ENCODE measurements around the gene NATD1.

The NATD1 gene

DNA sequence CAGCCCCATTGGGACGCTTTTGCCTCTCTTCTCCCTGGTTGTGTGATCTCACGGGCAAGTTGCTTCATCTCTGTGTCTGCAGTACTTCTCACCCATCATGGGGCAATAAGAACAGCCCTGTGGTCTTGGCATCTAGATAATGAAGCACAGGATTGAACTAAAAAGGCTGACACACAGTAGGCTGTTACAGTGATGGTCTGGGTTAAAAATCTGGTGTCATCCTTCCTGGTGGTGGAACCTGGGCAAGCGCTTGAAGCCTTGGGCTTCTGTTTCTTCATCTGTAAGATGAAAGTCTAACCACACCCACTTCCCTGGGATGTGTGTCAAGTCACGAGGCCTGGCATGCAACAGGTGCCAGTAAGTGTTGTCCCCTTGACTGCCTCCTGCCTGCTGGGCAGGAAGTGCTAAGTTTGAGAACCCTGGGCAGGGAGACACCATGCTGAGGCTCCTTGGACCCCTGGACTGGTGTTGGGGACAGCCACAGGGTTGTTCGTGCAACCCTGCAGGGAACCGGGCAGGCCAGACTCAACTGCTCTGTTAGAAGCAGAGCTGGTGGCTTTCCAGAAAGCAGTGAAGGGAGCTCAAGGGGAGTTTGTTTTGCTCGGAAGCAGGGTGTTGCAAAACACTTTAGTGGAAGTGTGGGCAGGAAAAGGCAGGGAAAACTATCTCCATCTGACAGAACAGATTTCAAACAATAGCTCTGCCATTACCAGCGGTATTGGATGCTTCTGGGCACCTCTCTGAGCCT lies 25.4 kb upstream of the NATD1 start:
- Histone ChIP-seq H3K9me2 (replicated peaks; ENCODE audit: low read depth, low read length) (no peaks in the 10 kb centered on the region), H3K27me3 (ENCODE audit: insufficient read depth, low read length, poor library complexity, severe bottlenecking) (no peaks in the 10 kb centered on the region), H3K36me3 (ENCODE audit: insufficient read depth, low read length) (no peaks in the 10 kb centered on the region), H3K79me2 (ENCODE audit: insufficient read depth, low read length) (no peaks in the 10 kb centered on the region), H3F3A (ENCODE audit: low read depth) (no peaks in the 10 kb centered on the region), H3K4me1 (ENCODE audit: insufficient read depth, low read length, poor library complexity, severe bottlenecking) (peaks cover 9% of the 10 kb centered on the region), H3K9me3 (ENCODE audit: insufficient read depth, low read depth, low read length) (no peaks in the 10 kb centered on the region), H2AFZ (ENCODE audit: low read length) (no peak overlapping the region), H3K4me2 (ENCODE audit: low read depth, low read length, poor library complexity, severe bottlenecking) (no peak overlapping the region), H4K20me1 (ENCODE audit: insufficient read depth, low read length, poor library complexity, severe bottlenecking) (no peaks in the 10 kb centered on the region), H3K9ac (ENCODE audit: low read depth, low read length, poor library complexity, severe bottlenecking) (no peak overlapping the region), H3K4me3 (ENCODE audit: low read length, poor library complexity, severe bottlenecking) (no peak overlapping the region)
- no peak for TF ChIP-seq EZH2phosphoT487 (IDR thresholded peaks at IDR 0.05; ENCODE audit: borderline replicate concordance)
- TF ChIP-seq, protein P1, sequence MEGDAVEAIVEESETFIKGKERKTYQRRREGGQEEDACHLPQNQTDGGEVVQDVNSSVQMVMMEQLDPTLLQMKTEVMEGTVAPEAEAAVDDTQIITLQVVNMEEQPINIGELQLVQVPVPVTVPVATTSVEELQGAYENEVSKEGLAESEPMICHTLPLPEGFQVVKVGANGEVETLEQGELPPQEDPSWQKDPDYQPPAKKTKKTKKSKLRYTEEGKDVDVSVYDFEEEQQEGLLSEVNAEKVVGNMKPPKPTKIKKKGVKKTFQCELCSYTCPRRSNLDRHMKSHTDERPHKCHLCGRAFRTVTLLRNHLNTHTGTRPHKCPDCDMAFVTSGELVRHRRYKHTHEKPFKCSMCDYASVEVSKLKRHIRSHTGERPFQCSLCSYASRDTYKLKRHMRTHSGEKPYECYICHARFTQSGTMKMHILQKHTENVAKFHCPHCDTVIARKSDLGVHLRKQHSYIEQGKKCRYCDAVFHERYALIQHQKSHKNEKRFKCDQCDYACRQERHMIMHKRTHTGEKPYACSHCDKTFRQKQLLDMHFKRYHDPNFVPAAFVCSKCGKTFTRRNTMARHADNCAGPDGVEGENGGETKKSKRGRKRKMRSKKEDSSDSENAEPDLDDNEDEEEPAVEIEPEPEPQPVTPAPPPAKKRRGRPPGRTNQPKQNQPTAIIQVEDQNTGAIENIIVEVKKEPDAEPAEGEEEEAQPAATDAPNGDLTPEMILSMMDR (conservative IDR thresholded peaks at IDR 0.05; ENCODE audit: low read length) = no peak

DNA sequence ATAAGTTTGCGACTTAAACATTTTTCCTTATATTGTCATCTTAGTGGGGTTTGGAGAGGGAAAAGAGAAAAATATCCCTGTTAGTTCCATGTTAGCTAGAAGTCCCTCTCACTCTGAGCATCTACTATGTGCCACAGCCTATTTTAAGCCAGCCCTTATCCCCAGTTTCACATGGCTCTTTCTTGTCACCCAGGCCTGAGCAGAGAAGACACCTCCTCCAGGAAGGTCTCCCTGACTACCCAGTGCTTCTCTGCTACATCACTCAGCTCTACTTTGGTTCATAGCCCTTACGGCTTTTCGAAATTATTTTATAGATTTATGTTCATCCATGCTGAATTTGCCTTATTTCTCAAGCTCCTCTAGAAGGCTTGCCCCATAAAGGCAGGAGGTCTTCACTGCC lies 24.1 kb upstream of the NATD1 start:
- H3K79me2 ChIP-seq (ENCODE audit: insufficient read depth, low read length) = no peaks in the 10 kb centered on the region
- no peak overlapping the region for H3K4me2 ChIP-seq (ENCODE audit: low read depth, low read length, poor library complexity, severe bottlenecking)

GRCh38 chr17:21276264-21276588 lies 23.0 kb upstream of the NATD1 start:
- no peak for TF ChIP-seq EZH2phosphoT487 (IDR thresholded peaks at IDR 0.05; ENCODE audit: borderline replicate concordance)
- TF ChIP-seq, protein P1 (conservative IDR thresholded peaks at IDR 0.05; ENCODE audit: low read length) = no peak
- Histone ChIP-seq H3K9ac (ENCODE audit: low read depth, low read length, poor library complexity, severe bottlenecking) (peak overlapping the region; percentile 76), H3K9me3 (ENCODE audit: insufficient read depth, low read depth, low read length) (no peaks in the 10 kb centered on the region), H3K9me2 (replicated peaks; ENCODE audit: low read depth, low read length) (no peaks in the 10 kb centered on the region), H3K4me3 (ENCODE audit: low read length, poor library complexity, severe bottlenecking) (peak overlapping the region; percentile 83), H2AFZ (ENCODE audit: low read length) (peak overlapping the region; percentile 98), H3K79me2 (ENCODE audit: insufficient read depth, low read length) (no peaks in the 10 kb centered on the region), H4K20me1 (ENCODE audit: insufficient read depth, low read length, poor library complexity, severe bottlenecking) (no peaks in the 10 kb centered on the region), H3K27me3 (ENCODE audit: insufficient read depth, low read length, poor library complexity, severe bottlenecking) (no peaks in the 10 kb centered on the region), H3F3A (ENCODE audit: low read depth) (no peaks in the 10 kb centered on the region), H3K36me3 (ENCODE audit: insufficient read depth, low read length) (no peaks in the 10 kb centered on the region), H3K4me1 (ENCODE audit: insufficient read depth, low read length, poor library complexity, severe bottlenecking) (peaks cover 9% of the 10 kb centered on the region), H3K4me2 (ENCODE audit: low read depth, low read length, poor library complexity, severe bottlenecking) (peak overlapping the region; percentile 85)

More for the DNA sequence above, 24.1 kb upstream of the NATD1 start:
- no peak overlapping the region for H3K9ac ChIP-seq (ENCODE audit: low read depth, low read length, poor library complexity, severe bottlenecking)
- H3K27me3 ChIP-seq (ENCODE audit: insufficient read depth, low read length, poor library complexity, severe bottlenecking) = no peaks in the 10 kb centered on the region
- no peak overlapping the region for H2AFZ ChIP-seq (ENCODE audit: low read length)
- H3K4me3 ChIP-seq (ENCODE audit: low read length, poor library complexity, severe bottlenecking) = no peak overlapping the region
- H3K4me1 ChIP-seq (ENCODE audit: insufficient read depth, low read length, poor library complexity, severe bottlenecking) = peaks cover 9% of the 10 kb centered on the region
- H3F3A ChIP-seq (ENCODE audit: low read depth) = no peaks in the 10 kb centered on the region
- no peaks in the 10 kb centered on the region for H3K9me3 ChIP-seq (ENCODE audit: insufficient read depth, low read depth, low read length)
- no peaks in the 10 kb centered on the region for H4K20me1 ChIP-seq (ENCODE audit: insufficient read depth, low read length, poor library complexity, severe bottlenecking)
- TF ChIP-seq, protein P1 (conservative IDR thresholded peaks at IDR 0.05; ENCODE audit: low read length) = no peak
- no peak for TF ChIP-seq EZH2phosphoT487 (IDR thresholded peaks at IDR 0.05; ENCODE audit: borderline replicate concordance)
- no peaks in the 10 kb centered on the region for H3K36me3 ChIP-seq (ENCODE audit: insufficient read depth, low read length)
- H3K9me2 ChIP-seq (replicated peaks; ENCODE audit: low read depth, low read length) = no peaks in the 10 kb centered on the region
